NCI-H2227 (cell line): Measurements from ENCODE around the gene SNX19.
"Not testable (repeated sequence)": the region's sequence is repeated elsewhere in the genome, so short reads cannot be mapped to it uniquely, and the experiment has no call there.

Experiments used
- DNase-seq: peaks from one replicate; lab custom pipeline; 2025; ENCODE audit not compliant: unreplicated experiment; lab: John Stamatoyannopoulos, UW

Gene SNX19, protein sequence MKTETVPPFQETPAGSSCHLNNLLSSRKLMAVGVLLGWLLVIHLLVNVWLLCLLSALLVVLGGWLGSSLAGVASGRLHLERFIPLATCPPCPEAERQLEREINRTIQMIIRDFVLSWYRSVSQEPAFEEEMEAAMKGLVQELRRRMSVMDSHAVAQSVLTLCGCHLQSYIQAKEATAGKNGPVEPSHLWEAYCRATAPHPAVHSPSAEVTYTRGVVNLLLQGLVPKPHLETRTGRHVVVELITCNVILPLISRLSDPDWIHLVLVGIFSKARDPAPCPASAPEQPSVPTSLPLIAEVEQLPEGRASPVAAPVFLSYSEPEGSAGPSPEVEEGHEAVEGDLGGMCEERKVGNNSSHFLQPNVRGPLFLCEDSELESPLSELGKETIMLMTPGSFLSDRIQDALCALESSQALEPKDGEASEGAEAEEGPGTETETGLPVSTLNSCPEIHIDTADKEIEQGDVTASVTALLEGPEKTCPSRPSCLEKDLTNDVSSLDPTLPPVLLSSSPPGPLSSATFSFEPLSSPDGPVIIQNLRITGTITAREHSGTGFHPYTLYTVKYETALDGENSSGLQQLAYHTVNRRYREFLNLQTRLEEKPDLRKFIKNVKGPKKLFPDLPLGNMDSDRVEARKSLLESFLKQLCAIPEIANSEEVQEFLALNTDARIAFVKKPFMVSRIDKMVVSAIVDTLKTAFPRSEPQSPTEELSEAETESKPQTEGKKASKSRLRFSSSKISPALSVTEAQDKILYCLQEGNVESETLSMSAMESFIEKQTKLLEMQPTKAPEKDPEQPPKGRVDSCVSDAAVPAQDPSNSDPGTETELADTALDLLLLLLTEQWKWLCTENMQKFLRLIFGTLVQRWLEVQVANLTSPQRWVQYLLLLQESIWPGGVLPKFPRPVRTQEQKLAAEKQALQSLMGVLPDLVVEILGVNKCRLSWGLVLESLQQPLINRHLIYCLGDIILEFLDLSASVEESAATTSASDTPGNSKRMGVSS

DNA sequence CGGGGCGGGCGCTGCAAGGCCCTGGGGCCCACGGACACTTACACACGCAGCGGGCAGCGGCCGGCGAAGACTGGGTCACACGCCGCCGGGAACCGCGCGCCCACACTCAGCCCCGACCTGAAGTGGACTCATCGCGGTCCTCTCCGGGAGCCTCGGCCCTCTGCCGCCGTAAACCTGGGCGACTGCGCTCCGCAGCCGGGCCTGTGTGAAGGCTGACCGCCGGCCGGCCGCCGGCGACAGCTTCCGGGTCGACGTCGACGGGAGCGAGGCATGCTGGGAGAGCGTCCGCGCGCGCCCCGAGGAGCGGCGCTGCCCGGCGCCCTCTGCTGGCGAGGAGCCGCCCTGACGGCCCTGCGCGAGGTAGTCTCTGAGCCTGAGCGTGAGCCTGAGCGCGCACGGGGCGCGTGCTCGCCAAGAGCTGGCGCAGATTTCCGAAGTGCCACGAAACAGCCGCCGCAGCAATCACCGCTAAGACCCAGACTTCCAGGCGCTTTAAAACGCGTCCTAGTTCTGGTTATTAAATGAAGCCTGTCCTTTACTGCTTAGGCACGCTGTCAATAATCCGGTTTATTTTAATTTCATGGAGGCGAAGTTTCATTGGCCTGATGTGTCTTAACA is at the start of gene SNX19:
TSS of gene SNX19 (minus strand) at position 242 of the 618 bp plus-strand sequence. CDS start 540 bp downstream, outside the sequence.
- DNase-seq = peak; percentile 91

DNA sequence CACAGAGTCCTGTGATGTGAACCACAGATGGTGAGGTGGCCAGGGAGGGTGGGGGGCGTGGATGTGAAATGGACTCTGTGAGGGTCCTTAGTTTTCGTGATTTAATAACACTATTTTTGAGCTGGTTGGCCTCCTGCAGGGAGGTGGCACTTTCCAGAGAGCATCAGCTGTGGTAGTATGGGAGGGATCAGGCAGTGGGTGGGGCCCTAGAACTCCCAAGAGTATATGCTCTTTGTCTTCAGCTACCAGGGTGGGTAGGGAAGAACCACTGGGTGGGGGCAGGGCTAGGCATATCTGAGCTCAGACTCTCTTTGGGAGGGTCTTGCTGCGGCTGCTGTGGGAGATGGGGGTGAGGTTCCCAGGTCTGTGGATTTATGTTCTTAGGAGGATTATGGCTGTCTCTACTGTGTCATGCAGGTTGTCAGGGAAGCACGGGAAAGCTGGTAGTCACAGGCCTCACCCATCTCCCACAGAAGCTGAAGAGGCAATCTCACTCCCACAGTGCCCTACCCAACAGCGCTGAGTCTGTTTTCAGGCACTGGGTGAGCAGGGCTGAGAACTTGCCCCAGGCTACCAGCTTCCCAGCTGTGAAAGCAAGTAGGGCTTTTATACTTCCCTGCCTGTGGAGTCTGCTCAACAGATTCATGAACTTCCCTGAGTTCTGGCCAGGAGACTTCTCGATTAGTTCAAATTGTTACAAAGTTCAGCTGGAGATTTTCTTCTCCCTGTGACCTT is 47.9 kb upstream of the SNX19 start:
- no peak for DNase-seq

DNA sequence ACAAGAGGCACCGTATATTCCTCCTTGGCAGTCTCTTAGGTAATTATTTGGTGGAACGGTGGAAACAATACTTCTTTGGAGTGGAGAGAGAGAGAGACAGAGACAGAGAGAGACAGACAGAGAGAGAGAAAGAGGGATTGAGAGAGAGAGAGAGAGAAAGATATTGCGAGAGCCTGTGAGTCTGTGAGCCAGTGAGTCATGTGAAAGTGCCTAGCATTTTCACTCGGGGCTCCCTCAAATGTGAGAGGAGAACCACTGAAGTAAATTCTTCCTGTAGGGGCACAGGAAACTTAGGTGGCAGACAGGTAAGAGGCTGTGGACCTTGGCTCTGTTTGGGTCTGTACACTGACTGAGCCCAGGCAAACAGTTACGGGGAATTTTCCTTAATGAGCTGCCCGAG is 31.6 kb upstream of the SNX19 start:
- DNase-seq = no peak

DNA sequence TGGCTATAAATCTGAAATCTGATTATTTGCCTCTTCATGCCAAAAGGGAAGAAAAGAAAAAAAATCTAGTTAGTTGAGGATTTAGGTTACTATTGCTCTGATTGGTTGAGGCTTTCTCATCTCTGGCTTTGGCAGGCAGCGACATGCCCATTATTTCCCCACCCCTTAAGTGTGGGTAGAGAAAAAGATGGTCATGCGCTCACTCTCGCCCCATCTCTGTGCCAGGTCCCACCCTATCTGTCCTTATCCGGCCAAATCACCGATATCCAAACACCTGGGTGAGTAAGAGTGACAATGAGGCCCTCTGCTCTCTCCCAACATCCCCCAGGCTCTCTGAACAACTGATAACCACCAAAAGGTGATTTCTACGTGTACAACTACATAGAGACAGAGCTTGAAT is 31.2 kb upstream of the SNX19 start:
- no peak for DNase-seq

DNA sequence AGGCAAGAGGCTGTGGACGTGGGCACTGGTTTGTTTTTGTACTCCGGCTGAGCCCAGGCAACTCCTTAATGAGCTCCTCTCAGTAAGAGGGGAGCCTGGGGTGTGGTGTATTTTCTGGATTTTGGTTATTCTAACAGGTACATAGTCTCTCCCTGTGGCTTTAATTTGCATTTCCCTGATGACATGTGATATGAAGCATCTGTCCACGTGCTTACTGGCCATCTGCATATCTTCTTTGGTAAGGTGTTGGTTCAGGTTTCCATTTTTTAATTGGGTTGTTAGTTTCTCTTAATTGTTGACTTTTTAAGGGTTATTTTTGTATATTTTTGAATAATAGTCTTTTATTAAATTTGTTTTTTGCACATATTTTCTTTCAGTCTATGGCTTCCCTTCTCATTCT is 30.8 kb upstream of the SNX19 start:
- DNase-seq = no peak

DNA sequence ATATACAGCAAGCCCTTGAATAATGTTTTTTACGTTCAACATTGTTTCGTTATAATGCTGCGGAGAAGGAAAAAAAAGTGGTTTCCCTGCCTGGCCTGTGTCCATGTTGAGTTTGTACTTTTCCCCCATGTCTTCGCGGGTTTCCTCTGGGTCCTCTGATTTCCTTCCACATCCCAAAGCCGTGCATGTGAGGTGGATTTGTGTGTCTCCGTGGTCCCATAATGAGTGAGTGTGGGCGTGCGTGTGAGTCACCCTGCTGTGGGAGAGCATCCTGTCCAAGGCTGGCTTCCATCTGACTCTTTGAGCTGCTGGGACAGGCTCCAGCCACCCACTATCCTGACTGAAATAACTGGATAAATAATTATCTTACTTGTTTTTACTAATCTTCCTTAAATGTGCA is 29.6 kb upstream of the SNX19 start:
- DNase-seq = no peak

DNA sequence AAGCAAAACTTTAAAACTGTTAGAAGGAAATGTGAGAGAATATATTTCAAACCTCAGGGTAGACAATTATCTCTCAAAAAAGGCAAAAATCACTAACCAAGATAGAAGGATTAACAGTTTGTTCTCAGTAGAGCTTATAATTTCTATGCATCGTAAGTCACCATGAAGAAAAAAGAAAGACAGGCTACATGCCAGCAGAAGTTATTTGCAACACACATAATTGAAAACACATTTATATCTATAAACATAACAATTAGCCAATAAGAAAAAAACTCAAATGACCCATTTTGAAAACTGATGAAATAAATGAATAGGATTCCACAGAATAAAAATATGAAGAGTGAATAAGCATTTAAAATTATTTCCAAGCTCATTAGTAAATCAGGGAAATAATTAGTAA is 24.4 kb upstream of the SNX19 start:
- no peak for DNase-seq

DNA sequence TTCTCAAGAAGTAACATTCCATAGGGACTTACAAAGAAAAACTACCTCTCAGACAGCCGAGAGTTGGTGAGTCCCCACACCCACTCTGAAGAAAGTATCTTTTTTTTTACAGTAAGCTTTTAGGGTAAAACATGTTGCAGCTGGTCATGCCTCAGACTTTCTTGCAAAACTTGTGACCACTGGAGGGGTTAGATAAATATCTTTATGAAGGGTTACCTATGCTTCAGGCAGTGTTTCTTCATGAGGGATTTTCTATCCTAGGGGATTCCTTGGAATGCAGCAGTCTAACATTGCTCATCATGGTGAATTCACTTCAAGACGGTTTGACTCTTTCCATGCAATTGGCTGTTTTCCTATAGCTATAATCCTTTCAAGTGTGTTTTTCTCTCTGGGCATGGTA is 20.8 kb upstream of the SNX19 start:
- no peak for DNase-seq

DNA sequence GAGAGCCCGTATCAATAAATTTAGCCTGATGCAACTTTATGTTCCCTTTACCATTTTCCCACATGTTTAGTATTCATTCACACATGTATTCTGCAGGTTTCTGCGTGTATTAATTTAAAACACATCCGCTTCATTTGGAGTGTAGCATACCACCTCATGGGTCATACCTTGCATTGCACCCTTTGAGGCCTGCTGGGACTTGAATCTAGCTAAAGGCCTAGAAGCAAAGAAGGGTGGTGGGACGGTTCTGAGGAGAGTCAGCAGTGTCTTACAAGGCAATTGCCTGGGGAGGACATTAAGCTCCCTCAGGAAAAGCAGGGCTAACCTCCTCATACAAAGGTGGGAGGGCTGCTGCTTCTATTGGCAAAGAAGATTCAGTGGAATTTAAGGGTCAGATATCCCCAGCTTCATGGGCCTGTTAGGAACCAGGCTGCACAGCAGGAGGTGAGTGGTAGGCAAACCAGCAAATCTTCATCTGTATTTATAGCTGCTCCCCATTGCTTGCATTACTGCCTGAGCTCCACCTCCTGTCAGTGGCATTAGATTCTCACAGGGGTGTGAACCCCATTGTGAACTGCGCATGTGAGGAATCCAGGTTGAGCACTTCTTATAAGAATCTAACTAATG is 15.9 kb upstream of the SNX19 start:
- no peak for DNase-seq

DNA sequence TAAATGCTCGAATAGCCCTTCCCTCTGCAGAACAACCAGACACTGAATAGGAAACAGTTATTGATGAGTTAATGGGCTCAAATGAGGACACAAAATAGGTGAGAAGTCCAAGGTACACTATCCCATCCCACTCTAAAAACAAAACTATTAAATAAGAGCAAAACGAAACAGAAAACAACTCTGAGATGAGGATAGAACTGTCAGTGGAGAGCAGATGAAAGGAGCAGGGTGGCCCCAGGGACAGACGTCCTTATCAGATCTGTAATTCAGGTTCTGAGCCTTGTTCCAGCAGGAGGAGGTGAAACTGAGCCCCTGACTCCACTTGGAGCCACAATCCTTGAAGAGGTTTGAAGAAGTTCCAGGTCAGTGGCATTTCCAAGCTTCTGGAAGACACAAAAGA is 8.5 kb upstream of the SNX19 start:
- DNase-seq = no peak

DNA sequence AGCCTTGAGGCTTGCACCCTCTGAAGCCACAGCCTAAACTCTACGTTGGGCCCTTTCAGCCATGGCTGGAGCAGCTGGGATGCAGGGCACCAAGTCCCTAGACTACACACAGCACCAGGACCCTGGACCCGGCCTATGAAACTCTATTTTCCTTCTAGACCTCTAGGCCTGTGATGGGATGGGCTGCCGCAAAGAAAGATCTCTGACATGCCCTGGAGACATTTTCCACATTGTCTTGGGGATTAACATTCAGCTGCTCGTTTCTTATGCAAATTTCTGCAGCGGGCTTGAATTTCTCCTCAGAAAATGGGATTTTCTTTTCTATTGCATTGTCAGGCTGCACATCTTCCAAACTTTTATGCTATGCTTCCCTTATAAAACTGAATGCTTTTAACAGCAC is 4.3 kb upstream of the SNX19 start:
- DNase-seq = not testable (repeated sequence)

DNA sequence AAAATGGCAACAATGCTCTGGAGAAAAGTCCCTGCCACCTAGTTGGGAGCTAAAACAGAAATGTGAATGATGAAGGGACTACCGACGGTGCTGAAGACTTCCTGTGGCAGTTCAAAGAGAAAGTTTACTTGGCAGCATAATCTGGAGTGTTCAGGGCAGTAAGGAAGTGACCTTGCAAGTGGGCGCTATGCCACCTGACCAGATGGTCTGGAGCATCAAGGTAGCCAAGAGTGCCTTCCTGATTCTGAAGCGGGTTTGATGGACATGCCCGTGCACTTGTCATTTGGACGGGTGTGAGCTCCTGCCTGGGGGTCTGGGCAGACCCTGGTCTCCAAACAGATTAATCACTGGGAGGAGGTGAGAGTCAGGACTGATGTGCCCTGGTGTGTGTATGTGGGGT is 1.8 kb upstream of the SNX19 start:
- DNase-seq = no peak

DNA sequence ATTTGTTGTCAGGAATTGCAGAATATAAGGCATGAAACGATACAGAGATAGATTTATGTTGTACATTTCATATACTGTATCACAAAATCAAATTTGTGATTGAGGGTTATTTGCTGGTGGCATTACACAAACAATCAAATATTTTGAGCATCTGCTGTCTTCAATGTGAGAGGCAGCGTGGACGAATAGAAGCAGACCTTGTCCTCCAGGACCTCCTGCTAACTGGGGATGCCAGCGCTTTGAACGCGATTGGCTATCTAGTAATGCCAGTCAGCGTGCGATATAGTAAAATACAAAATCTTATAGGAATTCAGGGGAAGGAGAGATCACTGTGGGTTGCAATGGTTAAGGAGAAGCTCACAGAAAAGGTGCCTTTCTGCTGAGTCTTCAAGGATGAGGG is 631 bp upstream of the SNX19 start:
- DNase-seq = peak; percentile 29

DNA sequence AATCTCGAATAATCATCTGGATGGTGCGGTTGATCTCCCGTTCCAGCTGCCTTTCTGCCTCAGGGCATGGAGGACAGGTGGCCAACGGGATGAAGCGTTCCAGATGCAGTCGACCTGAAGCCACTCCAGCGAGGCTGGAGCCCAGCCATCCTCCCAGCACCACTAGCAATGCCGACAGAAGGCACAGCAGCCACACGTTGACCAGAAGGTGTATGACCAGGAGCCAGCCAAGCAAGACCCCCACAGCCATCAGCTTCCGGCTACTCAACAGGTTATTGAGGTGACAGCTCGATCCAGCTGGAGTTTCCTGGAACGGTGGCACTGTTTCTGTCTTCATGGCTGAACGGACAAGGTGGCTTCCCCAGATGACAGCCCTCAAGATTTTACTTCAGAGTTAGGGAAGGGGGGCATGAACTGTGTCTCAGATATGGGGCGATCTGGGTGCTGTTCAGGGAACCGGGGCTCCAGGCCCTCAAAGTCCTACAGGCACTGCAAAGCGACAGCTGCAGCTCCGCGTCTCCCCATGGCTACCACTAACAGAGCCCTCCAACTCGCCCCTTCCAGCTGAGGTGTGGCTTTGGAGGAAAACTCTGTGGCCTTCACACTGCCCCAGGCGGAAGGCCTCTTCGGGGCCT is 559 bp downstream of the SNX19 start:
- no peak for DNase-seq

DNA sequence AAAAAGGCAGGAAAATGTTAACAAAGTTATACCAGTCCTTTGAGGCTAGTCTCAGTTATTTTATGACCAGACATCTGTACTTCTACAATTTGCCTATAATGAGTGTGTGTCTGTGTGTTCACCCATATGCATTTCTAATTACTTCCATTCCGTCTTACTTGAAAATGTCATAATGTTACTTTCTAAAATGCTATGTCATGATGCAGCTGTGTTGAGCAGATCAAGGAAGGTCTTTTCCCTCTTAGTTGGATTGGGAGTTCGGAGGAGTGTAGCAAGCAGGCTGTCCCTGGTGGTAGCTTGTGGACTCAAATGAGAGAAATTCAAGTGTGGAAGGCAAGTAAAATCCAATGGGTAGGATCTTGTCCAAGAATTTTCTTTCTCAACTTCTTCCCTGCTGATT is 3.0 kb downstream of the SNX19 start:
- DNase-seq = no peak

DNA sequence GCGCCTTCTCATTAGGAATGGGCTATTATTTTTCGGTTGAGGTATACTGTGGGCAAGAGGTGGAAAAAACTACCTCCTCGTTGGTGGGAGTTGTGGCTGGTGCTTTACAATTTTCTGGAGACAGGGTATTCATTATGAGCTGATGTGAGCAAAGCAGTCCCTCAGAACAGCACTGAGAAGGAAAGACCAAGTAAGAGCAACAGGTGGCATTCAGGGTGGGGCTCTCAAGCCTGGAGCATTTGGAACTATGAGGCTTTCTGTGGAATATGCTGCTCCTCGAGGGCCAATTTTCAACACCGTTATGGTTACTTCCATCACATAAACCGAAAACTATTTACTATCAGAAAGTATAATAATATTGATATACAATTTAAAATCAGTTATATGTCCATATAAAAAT is 3.7 kb downstream of the SNX19 start:
- no peak for DNase-seq

DNA sequence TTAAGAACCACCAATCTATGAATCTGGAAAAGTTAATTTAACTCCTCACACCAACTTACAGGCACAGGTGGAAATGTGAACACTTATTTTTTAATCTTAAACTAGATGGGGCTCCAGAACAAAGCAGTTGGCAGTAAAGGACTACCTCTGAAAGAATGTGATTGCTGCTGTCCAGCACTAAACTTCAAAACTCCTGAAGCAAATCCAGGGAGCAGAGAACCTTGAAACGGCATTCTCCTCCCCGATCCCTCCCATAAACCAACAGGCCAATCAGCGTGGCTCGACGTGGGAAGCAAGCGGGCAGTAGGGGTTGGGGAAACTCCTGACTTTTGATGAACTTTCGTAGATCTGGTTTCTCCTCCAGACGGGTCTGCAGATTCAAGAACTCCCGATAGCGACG is 5.0 kb downstream of the SNX19 start:
- no peak for DNase-seq

DNA sequence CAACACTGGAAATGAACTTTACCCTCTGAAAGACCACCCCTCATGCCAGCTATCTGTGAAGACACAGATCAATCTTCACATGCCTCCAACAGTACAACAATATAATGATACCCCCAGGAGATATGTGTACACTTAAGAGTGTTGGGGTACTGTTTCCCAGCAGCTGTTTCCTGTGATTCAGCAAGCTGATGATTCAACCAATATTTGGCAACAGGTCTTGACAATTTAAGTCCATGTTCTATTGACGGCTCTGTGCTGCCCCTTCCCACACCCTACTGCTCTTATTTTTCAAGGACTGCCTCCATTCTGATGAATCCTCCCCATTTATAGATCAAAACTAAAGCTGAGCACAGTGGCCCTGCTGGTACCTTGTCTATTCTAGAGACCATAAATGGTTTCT is 6.6 kb downstream of the SNX19 start:
- DNase-seq = no peak

DNA sequence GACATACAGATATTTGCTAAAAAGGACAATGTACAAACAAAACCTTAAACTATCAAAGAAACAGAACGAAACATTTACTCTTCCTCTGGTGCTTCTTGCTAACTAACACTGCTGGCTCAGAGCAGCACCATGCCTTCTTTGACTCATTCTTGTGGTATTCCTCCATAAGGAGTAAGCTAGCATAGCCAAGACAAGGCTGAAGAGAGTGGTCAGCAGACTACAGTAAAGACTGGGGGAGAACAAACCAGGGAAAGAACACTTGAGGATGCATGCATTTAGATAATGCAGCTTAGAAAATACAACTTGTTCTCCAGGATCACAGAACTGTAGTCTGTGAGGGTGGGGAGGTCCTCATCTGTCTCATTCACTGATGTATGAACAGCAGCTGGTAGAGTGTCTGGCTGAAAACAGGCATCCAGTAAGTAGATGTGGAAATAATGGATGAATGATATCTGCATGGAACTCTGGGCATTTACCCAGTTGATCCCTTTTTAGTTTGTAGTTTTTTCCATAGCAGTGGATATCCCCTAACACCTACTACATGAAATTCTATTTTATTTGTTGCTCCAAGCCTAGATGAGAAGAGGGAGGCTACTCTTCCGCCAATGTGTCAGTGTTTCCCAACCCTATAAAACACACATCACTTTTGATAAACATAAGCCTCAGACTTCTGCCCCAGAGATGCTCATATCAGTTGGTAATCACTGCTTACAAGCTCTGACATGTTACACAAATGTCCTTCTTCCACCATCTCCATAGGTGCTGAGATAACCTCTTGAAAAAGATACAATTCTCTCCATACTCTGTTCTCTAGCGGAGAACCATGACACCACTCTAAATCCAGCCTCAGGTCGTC is 7.3 kb downstream of the SNX19 start:
- DNase-seq = no peak
